ENCODE measurements around the gene ECHS1.
"Not testable (repeated sequence)": the region's sequence is repeated elsewhere in the genome, so short reads cannot be mapped to it uniquely, and the experiment has no call there.

Gene ECHS1

DNA sequence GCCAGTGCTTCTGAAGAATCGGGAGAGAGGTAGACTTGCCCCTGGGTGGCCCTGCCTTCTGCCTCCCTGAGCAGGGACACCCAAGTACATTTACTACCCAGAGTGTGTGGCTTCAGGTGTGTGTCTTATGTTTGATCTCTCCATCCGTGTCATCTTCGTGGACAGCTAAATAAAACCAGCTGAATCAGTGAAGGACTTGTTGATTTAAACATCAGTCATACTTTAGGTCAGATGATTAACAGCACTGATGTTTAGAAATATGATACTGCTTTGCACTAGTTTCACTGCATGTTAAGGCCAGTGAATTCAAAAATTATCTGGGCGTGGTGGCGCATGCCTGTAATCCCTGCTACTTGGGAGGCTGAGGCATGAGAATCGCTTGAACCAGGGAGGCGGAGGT is 24.8 kb upstream of the ECHS1 start:
- no peak for DNase-seq

DNA sequence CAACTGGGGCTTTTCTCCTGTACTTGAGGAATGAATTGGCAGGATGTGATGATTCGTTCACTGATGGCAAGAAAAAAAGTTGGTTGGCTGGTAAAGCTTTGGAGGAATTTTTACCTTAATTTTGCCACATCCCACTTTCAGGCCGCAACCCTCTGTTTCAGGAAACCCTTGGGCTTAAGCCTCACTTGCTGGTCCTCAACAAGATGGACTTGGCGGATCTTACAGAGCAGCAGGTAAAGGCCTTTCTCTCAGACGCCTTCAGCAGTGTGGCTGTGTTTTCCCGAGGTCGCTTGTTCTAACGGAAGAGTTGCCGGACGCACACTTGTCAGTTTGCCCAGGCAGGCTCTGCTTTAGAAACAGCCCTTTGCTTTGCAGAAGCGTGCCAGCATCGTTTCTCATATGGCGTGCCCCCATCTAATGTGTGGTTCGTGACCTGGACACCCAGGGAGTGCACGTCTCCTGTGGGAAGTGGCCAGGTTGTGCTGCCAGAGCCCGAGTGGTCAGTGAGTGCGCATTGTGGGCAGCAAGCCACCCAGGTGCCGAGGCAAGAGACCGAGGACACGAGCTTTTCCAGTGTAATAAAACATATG is 23.0 kb upstream of the ECHS1 start:
- no peak for DNase-seq

DNA sequence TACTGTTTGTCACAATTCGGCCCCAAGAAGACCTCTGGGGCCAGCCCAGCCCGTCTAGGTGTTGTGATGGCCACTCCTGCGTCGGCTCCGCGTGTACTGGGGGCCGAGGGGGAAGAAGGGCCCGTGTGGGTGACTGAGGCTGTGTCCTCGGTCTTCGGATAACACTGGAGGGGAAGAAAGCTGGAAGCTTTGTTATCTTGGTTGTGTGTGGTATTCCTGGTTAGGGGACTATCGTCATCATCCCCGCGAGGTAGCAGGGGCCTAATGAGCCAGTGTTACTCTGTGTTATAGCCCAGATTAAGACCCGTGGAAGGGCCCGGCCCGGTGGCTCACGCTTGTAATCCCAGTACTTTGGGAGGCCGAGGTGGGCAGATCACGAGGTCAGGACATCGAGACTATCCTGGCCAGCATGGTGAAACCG is 21.7 kb upstream of the ECHS1 start:
- DNase-seq: no peak

DNA sequence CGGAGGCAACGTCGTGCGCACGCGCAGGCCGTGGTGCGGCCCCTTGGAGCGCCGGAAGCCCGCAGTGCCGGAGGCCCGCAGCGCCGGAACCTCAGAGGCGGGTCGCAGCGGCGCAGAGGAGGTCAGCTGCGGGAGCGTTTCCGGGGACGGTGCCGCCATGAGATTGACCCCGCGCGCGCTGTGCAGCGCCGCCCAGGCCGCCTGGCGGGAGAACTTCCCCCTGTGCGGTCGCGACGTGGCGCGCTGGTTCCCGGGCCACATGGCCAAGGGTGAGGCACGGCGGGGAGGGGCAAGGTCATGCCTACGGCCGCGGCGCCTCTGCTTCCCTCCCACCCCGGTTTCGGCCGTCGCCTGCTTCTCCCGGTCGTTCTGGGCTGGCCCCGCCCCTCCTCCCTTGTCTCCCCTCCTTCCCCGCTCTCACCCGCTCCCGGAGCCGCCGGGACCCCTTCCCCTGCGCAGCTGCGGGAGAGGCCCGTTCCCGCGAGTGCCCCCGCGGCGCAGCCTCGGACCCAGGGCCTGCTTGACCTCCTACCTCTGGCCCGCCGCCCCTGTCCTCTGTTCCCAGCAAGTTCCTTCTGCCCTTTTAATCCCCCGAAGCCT is 21.0 kb upstream of the ECHS1 start, which contains the start of gene MTG1:
MTG1 (plus strand) TSS at position 94 of the 600 bp plus-strand sequence; CDS start at position 158, 64 bp downstream.
- DNase-seq: peak; percentile 92

DNA sequence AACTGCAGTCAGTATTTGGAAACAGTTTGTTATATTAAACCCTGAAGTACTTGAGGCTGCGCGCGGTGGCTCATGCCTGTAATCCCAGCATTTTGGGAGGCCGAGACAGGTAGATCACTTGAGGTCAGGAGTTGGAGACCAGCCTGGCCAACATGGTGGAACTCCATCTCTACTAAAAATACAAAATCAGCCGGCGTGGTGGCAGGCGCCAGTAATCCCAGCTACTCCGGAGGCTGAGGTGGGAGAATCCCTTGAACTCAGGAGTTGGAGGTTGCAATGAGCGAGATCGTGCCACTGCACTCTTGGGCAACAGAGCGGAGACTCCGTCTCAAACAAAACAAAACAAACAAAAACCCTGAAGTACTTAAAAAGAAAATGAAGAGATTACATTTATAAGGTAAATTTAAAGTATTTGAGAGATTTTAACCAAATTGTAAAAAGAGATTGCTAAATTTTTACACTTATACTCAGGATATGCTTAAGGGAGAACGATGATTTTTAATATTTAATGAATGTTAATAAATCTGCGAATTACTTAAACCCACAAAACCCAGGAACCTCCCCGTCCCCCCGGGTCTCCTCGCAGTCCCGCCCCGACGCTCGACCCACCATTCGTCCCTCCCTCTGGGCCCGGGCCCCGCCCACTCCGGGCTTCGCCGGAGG is 20.4 kb upstream of the ECHS1 start:
- no peak for DNase-seq

DNA sequence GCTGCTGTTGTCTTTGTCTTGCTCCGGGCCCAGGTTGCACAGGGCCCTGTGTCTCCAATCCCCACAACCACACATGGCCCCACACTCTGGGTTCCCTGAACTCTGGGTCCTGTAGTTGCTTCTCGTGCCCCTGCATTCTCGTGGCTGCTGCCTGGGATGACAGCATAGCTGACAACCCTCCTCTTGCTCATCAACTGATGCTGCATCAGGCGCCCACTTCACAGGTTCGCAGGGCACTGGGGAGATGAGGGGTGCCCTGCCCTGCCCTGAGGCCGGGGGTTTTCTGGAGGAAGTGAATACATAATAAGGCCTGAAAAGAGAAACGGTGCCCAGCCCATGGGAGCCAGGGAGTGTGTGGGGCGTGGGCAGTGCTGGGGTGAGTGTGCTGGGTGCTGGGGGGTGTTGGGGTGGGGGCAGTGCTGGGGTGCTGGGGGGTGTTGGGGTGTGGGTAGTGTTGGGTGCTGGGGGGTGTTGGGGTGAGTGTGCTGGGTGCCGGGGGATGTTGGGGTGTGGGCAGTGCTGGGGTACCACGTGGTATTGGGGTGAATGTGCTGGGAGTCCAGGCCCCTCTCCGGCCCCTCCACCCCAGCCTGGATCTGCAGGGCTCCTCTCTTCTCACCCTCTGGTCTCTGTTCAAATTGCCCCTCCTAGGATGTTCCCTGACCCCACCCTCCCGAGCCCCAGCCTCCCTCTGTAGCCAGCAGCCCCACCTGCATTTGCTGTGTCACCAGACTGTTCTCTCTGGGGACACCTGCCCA is 18.8 kb upstream of the ECHS1 start:
- DNase-seq: no peak

DNA sequence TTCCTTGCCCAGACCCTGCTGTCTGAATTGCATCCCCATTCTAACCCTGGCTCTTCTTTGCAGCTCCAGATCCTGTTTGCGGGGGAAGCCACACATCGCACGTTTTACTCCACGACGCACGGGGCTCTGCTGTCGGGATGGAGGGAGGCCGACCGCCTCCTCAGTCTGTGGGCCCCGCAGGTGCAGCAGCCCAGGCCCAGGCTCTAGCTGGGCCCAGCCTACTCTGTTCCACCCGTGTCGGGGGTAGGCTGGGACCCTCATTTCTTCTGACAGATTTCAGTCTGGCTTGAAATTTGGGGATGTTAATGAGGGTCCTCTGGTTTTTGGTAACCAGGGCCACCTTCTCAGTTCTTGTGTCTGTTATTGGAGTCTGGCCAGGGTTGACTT is 18.1 kb upstream of the ECHS1 start:
- no peak for DNase-seq

DNA sequence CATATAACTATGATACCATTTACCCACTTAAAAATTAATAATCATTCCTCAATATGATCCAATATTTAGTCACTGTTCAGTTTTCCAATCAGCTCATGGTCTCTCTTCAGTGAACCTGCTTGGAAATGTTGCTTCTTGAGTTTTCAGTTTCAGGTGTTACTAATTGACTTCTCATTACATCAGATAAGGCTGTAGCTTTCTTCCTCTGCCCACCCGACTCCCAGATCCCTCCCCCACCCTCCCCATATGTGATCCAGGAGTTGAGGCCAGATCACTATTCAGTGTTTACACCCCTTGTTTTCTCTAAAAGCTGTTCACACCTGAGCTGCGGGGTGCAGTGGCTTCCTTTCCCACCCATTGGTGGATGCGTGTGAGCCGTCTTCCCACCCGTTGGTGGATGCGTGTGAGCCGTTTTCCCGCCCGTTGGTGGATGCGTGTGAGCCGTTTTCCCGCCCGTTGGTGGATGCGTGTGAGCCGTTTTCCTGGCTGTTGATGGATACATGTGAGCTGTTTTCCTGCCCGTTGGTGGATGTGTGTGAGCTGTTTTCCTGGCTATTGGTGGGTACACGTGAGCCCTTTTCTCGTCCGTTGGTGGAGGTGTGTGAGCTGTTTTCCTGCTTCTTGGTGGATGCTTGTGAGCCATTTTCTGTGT is 17.6 kb upstream of the ECHS1 start:
- no peak for DNase-seq

DNA sequence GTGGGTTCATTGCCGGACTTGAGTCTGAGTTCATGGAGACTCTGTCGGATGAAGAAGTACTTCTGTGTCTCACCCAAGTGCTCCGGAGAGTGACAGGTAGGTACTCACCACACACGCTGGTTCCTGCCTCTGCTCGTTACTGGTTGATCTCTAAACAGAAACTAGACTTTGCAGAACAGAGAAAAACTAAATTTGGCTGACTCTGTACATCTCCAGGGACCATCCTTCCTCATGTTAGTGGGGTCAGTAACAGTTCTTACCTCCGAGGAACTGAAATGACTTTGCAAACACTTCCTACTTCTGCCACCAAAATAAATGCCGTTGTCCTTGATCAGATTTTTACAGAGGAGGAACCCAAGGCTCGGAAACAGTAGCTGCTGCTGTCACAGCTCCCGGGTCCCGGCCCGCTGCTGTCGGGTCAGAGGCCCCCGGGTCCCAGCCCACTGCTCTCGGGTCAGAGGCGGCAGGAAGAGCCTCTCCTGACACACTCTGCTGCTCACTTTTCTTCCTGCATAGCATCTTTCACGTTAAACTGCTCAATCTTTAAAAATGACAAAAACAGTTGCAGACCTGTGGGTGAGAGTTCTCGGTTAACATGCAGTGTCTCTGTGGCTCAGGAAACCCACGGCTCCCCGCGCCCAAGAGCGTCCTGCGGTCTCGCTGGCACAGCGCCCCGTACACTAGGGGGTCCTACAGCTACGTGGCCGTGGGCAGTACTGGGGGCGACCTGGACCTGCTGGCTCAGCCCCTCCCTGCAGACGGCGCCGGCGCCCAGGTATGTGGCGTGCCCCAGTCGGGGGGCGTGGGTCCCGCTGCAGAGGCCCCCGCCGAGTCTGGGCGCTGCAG is 16.0 kb upstream of the ECHS1 start:
- no peak for DNase-seq

DNA sequence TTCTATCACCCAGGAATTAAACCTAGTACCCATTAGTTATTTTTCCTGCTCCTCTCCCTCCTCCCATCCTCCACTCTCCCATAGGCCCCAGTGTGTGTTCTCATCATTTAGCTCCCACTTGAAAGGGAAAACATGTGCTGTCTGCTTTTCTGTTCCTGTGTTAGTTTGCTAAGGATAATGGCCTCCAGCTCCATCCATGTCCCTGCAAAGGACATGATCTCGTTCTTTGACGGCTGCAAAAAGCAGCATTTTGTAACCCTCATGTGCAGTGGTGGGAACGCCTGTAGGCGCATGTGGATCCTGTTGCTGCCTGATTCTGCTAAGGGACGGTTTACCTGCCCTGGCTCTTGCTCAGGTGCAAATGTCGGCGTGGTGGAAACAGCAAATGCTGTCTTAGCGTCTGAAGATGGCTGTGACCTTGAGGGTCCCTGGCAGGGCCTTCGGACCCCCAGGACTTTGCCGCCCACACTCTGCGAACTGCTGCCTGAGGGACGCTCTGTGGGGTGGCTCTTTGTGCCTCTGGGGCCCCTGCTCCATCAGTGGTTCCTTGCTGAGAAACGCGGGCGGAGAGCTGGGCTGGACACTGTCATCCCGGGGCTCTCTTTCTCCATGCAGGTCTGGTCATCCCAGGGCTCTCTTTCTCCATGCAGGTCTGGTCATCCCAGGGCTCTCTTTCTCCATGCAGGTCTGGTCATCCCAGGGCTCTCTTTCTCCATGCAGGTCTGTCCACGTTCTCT is 15.2 kb upstream of the ECHS1 start:
- no peak for DNase-seq

DNA sequence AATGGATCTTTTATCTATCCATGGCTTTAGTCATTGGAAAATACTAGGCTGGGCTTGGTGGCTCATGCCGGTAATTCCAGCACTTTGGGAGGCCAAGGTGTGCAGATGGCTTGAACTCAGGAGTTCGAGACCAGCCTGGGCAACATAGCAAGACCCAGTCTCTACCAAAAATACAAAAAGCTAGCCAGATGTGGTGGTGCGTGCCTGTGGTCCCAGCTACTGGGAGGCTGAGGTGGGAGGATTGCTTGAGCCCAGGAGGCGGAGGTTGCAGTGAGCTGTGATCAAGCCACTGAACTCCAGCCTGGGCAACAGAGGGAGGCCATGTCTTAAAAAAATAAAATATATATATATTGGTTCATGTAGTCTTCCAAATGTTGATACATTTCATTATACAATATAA is 13.8 kb upstream of the ECHS1 start:
- not testable (repeated sequence) for DNase-seq

DNA sequence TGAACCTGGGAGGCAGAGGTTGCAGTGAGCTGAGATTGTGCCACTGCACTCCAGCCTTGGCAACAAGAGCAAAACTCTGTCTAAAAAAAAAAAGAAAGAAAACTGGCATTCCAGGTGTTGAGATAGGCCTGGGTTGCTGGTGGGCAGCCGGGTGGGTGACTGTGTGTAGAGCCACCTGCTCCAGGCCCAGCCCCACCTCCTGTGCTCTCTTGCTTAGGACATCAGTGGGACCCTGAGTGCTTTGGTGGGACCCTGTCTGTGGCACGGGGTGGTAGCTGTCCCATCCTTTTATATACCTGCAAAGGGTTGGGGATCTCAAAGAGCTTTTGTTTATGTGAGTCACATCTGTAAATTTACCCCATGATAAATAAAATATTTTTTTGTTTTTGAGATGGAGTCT is 12.1 kb upstream of the ECHS1 start:
- DNase-seq: no peak

DNA sequence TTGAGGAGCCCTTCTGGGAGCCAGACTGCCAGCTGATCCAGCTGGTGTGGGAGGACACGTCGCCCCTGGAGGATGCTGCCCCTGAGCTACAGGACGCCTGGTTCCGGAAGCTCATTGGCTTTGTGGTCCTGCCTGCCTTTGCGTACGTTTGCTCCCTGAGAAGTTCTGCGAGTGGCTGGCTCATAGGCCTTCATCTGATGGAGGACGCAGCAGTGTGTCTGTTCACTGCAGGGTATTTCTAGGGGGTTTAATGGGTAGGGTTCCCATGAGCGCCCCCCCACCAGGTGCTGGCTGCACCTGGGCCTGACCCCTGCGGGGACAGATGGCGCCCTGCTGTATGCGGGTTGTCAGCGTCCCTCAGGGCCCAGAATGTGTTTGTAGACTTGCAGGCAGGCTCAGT is 10.9 kb upstream of the ECHS1 start:
- DNase-seq: no peak

DNA sequence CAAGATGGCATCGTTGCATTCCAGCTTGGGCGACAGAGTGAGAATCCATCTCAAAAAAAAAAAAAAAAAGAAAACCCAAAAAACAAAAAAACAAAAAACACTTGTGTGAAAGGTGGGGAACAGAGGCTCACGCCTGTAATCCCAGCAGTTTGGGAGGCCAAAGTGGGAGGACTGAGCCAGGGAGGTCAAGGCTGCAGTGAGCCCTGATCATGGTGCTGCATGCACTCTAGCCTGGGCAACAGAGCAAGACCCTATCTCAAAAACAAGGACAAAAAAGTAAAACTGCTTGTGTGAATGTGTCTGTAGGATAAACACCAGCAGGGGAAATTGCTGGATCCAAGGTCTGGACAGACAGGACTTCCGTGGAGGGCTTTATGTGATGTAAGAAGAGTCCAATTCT is 10.4 kb upstream of the ECHS1 start:
- no peak for DNase-seq

DNA sequence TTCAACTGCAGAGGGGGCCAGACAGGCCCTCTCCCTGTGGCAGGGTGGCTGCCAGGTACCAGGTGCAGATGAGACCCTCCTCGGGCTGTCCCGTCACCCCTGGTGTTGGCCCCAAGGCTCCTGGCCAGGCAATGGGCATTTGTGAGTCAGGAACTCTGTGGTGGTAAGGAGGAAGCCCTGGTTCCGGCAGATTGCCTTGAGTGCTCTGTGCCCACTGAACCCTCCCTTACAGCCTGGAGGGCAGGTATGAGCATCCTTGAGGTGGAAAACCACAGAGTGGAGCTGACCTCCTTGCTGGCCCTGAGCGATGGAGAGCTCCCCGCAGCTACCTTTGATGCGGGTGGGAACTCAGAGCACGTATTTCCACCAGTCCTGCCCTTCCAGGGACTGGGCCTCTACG is 7.9 kb upstream of the ECHS1 start:
- DNase-seq: no peak

DNA sequence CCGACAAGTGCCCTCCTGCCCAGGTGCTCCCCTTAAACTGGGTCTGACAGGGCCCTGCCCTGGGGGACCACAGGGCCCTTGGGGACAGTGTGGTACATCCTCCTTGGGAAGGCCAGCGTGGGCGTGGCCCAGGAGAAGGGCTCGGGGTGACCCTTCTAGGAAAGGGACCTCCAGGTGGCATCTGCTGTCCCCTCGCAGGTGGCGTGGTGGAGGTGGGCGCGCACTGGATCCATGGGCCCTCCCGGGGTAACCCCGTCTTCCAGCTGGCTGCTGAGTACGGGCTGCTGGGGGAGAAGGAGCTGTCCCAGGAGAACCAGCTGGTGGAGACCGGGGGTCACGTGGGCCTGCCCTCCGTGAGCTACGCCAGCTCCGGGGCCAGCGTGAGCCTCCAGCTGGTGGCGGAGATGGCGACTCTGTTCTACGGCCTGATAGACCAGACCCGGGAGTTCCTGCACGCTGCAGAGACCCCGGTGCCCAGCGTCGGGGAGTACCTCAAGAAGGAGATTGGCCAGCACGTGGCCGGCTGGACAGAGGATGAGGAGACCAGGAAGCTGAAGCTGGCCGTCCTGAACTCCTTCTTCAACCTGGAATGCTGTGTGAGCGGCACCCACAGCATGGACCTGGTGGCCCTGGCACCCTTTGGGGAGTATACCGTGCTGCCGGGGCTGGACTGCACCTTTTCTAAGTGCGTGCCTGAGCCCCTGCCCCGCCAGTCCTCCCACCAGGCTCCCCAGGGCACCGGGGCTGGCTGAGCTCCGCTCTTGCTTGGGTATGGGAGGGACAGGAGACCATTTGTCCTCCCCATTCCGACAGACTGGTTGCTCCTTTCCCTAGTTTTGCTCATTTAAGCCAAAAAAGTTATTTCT is 6.9 kb upstream of the ECHS1 start:
- no peak for DNase-seq

DNA sequence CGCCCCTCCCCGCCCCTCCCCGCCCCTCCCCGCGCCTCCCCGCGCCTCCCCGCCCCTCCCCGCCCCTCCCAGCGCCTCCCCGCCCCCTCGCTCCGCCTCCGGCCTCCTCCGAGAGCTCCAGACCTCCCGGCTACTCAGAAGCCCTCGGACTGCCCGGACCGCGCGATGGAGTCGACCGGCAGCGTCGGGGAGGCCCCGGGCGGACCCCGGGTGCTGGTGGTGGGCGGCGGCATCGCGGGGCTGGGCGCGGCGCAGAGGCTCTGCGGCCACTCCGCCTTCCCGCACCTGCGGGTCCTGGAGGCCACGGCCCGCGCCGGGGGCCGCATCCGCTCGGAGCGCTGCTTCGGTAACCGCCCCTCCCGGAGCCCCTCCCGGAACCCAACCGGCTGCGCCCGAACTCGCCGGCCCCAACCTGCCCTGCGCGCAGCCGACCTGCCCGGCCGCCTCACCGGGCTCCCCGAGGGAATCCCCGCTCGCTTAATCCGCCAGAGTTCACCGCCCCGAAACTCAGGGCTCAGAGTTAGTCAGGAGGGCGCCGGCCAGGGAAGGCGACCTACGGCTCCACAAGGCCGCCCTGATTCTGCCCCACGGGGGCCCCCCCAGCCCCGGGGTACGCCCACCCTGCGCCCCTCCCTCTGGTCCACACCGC is 6.1 kb upstream of the ECHS1 start, which contains the start of gene PAOX:
PAOX (plus strand) TSS at position 111 of the 649 bp plus-strand sequence; CDS start at position 166, 55 bp downstream.
- peak; percentile 66 for DNase-seq

DNA sequence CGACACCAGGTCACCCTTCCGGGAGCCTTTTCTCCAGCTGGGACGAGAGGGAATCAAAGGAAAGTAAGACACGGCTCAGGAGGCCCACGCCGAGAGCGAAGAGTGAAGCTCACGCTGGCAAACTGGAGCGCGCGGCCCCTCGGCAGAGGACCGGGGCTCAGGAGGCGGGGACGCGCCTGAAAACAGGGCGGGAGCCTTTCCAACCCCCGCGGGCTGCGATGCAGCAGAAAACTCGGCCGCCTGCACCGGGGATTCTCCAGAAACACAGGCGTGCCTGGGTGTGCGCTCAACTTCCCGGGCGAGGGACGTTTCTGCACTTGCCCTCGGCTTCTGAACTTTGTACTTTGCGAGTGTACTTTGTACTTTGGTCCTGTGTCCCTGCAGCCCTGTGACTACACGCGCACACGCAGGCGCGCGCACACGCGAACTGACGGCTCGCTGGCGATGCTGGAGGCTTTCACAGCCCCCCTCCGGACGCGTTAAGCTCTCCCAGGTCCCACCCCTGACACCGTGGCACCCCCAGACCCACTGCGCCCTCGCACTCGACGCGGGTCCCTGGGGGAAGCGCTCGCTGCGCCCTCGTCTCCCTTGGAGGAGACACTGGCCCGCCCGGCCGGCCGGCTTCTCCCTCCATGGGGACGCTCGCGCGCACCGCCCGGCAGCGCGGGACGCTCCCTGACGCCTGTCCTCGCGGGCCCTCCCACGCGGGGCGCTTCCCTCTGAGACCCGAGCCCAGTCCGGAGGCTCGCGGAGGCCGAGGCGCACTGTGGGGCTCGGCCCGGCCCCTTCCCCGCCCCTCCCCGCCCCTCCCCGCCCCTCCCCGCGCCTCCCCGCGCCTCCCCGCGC is 5.3 kb upstream of the ECHS1 start:
- peak; percentile 58 for DNase-seq

DNA sequence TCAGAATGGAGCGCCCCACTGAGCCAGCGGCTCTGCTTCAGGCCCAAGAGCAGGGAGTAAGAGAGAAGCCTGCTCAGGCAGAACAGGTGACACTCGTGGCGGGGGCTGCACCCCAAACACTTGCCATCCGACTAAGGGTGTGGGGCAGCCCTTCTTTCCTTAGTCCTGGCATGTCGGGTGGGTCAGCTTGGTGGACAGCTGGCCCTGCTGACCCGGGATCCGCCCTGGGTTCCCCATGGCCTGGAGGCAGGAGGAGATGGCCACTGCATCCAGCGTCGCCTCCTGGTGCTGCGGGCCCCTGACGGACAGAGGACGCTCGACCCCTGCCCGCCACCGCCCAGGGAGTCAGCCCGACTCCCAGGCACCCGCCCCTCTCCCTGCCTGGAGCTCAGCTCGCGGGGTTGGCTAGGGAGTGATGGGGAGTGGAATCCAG is 4.7 kb upstream of the ECHS1 start:
- no peak for DNase-seq
